GM18505 (cell line): ENCODE results near the gene SIL1.

Experiments
- ATAC-seq: cut with Tn5 transposase; IDR thresholded peaks from one replicate; pipeline ENCODE4 v1.9.1; 2021; ENCODE audit not compliant: unreplicated experiment
- POLR2A ChIP-seq: IDR thresholded peaks from 4 replicates; pipeline ENCODE4 v1.6.1; 2011; ENCODE audit warnings: borderline replicate concordance; ENCODE audit not compliant: insufficient read depth, insufficient read length; ENCODE audit errors: extremely low read depth

The SIL1 gene

GRCh38 chr5:139110526-139111168, 87.5 kb downstream of the SIL1 start:
- no peak for ATAC-seq
- TF ChIP-seq POLR2A = no peak

- no peak for ATAC-seq
- TF ChIP-seq POLR2A = no peak
Measured at GRCh38 chr5:139108063-139108824, 89.9 kb downstream of the SIL1 start.

- TF ChIP-seq POLR2A = no peak
- no peak for ATAC-seq
Measured at GRCh38 chr5:139105621-139106071, 92.5 kb downstream of the SIL1 start.

- no peak for ATAC-seq
Measured at GRCh38 chr5:139104577-139105276, 93.4 kb downstream of the SIL1 start.

DNA sequence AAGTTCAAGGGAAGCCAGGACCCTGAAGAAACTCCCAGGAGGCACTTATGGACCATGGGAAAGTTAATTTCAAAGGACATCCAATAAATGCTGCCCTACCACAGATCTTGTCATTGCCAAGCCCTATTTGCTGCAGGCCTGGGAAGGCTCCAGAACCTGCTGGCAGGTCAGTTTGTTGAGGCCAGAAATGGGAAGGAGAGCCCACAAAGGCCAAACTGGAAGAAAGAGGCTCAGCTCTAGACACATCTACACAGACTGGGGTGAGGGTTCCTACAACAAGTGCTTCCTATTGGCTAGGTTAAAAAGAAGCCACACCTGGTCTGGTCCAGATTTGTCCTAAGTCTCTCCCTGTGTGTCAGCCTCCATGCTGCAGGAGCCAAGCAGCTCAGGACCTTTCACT, 94.4 kb downstream of the SIL1 start:
- no peak for ATAC-seq
- TF ChIP-seq POLR2A = no peak

More at GRCh38 chr5:139104577-139105276, 93.4 kb downstream of the SIL1 start:
- no peak for TF ChIP-seq POLR2A

- ATAC-seq = no peak
- TF ChIP-seq POLR2A = no peak
Measured at GRCh38 chr5:139100825-139101224, 97.3 kb downstream of the SIL1 start.

DNA sequence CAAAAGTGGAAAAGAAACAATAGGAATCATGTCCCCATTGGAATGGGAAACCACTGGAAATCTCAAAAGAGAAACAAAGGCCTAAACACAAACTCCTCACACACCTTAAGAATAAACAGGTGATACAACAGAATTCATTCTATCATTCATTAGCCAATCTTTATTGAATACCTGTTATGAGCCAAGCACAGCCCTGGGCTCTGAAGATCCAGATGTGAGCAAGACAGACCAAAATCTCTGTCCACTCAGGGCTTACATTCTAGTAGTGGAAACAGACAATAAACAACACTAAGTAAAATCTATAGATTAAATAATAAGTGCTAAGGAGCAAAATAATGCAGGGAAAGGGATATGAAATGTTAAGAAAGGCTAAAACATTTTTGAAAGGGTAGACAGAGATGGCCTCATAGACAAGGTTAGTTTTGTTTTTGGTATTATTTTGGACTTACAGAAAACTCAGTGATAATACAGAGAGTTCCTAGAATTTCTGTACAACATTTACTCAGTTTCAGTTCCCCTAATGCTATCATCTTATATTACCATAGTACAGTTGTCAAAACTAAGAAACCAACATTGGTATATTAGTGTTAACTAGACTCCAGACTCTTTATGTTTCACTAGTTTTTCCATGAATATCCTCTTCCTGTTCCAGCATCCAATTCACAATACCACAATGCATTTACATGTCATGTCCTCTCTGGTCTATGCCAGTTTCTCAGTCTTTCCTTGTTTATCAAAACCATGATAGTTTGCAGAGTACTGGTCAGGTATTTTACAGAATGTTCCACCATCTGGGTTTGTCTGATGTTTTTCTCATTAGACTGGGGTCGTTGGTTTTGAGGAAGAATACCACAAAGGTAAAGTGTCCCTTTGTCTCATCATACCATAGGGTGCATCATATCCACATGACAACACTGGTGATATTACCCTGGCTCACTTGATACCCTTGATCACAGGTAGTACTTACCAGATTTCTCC, 103.7 kb downstream of the SIL1 start:
- no peak for TF ChIP-seq POLR2A
- peak; percentile 85 for ATAC-seq

DNA sequence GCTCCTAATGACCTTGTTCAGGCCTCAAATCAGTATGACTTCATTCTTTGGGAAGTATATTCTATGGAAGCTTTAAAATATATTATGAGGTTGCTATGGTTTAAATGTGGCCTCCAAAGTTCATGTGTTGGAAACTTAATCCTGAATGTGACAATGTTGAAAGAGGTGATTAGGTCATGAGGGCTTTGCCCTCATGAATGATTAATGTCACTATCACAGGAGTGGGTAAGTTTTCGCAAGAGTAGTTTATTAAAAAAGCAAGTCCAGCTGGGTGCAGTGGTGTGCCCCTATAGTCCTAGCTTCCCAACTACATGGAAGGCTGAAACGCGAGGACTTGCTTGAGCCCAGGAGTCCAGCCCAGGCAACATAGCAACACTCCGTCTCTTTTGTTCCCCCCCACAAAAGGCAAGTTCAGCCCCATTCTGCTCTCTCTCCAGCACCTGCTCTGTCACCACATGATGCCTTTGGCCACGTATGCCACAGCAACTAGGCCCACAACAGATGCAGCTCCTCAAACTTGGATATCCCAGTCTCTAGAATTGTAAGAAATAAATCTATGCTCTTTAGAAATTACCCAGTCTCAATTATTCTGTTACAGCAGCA, 105.3 kb downstream of the SIL1 start:
- no peak for ATAC-seq
- TF ChIP-seq POLR2A = no peak

DNA sequence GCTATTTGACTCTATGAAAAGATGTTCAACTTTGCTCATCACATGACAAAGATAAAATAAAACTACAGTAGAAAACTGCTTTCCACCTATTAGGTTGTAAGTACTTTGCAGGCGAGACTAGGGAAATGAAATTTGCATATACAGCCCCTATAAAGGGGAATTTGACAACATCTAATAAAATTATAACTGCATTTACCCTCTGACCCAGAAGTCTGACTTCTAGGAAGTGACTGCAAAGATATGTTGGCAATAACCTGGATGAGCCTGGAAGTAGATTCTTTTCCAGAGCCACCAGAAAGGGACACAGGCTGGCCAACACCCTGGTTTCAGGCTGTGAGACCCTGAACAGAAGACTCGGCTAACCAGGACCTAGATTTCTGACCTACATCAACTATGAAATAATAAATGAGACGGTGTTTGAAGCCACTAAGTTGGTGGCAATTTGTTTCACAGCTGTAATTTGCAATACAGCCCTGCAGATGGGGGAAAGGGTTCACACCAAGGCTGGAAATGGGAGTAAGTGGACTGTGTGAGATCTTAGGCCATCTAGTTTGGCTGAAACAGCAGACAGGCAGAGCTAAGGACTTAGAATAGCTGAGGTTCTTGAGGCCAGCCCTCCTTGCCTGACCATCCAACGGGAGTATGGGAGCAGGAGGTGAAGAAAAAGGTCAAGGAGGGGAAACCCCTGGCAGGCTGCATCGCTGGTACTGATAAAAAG, 106.6 kb downstream of the SIL1 start:
- no peak for ATAC-seq
- no peak for TF ChIP-seq POLR2A

GRCh38 chr5:139090581-139090980, 107.6 kb downstream of the SIL1 start:
- ATAC-seq = no peak
- no peak for TF ChIP-seq POLR2A

GRCh38 chr5:139088024-139088423, 110.1 kb downstream of the SIL1 start:
- ATAC-seq = no peak
- no peak for TF ChIP-seq POLR2A
